Measurements from ENCODE around the gene WIZ. TPM values are rescaled to one million over a fixed set of nuclear protein-coding genes. Genes with fewer than 3 reads are reported as not detected.

The WIZ gene
- total RNA-seq, 4 donors from 2014 or later, result 24.4 to 94.6 (median 49.9) TPM

- no peaks in the 10 kb centered on the region for H3K9me3 ChIP-seq
- no peaks in the 10 kb centered on the region for H3K27me3 ChIP-seq
- peaks cover 0 to 58% (median 36%) of the 10 kb centered on the region in 3 donors for H3K4me1 ChIP-seq
- ATAC-seq, result no peak
- peaks cover 4 to 56% of the 10 kb centered on the region in 2 donors for H3K36me3 ChIP-seq
- 100% methylated on average over 3 of the region's 21 CpGs; no CpG with 5 or more reads in 1 of the 2 donors for WGBS, 2 donors (ENCODE audit: low coverage in 1 of 2)
- H3K4me3 ChIP-seq, result no peak overlapping the region
- peak overlapping the region in 3 of 4 donors; percentile 57 to 66 (median 61) for H3K27ac ChIP-seq
- TF ChIP-seq EP300 (IDR thresholded peaks at IDR 0.05), result no peak
- no peak for TF ChIP-seq POLR2A (IDR thresholded peaks at IDR 0.05)
- no peak for TF ChIP-seq POLR2AphosphoS5 (IDR thresholded peaks at IDR 0.05)
- no peak for TF ChIP-seq CTCF (IDR thresholded peaks at IDR 0.05)
These were observed 75.6 kb downstream of the WIZ start for GRCh38 chr19:15374105-15374651.

GRCh38 chr19:15373644-15374043 lies 76.1 kb downstream of the WIZ start:
- no peaks in the 10 kb centered on the region for H3K27me3 ChIP-seq
- no peaks in the 10 kb centered on the region for H3K9me3 ChIP-seq
- H3K4me3 ChIP-seq, result no peak overlapping the region
- 40% methylated on average over 1 of the region's 22 CpGs; no CpG with 5 or more reads in 1 of the 2 donors for WGBS, 2 donors (ENCODE audit: low coverage in 1 of 2)
- peak overlapping the region in 2 of 4 donors; percentile 6 to 66 for H3K27ac ChIP-seq
- H3K36me3 ChIP-seq, result peaks cover 4 to 61% of the 10 kb centered on the region in 2 donors
- ATAC-seq, result no peak
- TF ChIP-seq POLR2AphosphoS5 (IDR thresholded peaks at IDR 0.05), result no peak
- TF ChIP-seq POLR2A (IDR thresholded peaks at IDR 0.05), result no peak
- no peak for TF ChIP-seq EP300 (IDR thresholded peaks at IDR 0.05)
- TF ChIP-seq CTCF (IDR thresholded peaks at IDR 0.05), result no peak
- peaks cover 0 to 58% (median 36%) of the 10 kb centered on the region in 3 donors for H3K4me1 ChIP-seq

GRCh38 chr19:15372891-15373301 lies 76.9 kb downstream of the WIZ start:
- TF ChIP-seq POLR2A (IDR thresholded peaks at IDR 0.05) (no peak), EP300 (IDR thresholded peaks at IDR 0.05) (no peak), CTCF (IDR thresholded peaks at IDR 0.05) (no peak), POLR2AphosphoS5 (IDR thresholded peaks at IDR 0.05) (no peak)
- H3K9me3 ChIP-seq, result no peaks in the 10 kb centered on the region
- no peak for ATAC-seq
- H3K36me3 ChIP-seq, result peaks cover 4 to 69% of the 10 kb centered on the region in 2 donors
- 92% methylated on average over 8 of the region's 30 CpGs; no CpG with 5 or more reads in 1 of the 2 donors for WGBS, 2 donors (ENCODE audit: low coverage in 1 of 2)
- H3K27me3 ChIP-seq, result no peaks in the 10 kb centered on the region
- no peak overlapping the region for H3K27ac ChIP-seq
- H3K4me3 ChIP-seq, result no peak overlapping the region
- peaks cover 0 to 52% (median 34%) of the 10 kb centered on the region in 3 donors for H3K4me1 ChIP-seq

GRCh38 chr19:15372470-15372869 lies 77.3 kb downstream of the WIZ start:
- TF ChIP-seq POLR2AphosphoS5 (IDR thresholded peaks at IDR 0.05), result no peak
- no peak for TF ChIP-seq CTCF (IDR thresholded peaks at IDR 0.05)
- TF ChIP-seq POLR2A (IDR thresholded peaks at IDR 0.05), result no peak
- TF ChIP-seq EP300 (IDR thresholded peaks at IDR 0.05), result no peak
- WGBS, 2 donors (ENCODE audit: low coverage in 1 of 2), result 85 to 89% methylated on average over 8 to 11 of the region's 14 CpGs
- Histone ChIP-seq H3K4me1 (peaks cover 0 to 48% (median 30%) of the 10 kb centered on the region in 3 donors), H3K4me3 (no peak overlapping the region), H3K9me3 (no peaks in the 10 kb centered on the region), H3K27ac (no peak overlapping the region), H3K27me3 (no peaks in the 10 kb centered on the region), H3K36me3 (peaks cover 4 to 73% of the 10 kb centered on the region in 2 donors)
- no peak for ATAC-seq

GRCh38 chr19:15371786-15372380 lies 77.9 kb downstream of the WIZ start:
- 87 to 100% methylated on average over 2 to 11 of the region's 17 CpGs for WGBS, 2 donors (ENCODE audit: low coverage in 1 of 2)
- Histone ChIP-seq H3K4me3 (no peak overlapping the region), H3K9me3 (no peaks in the 10 kb centered on the region), H3K36me3 (peaks cover 4 to 79% of the 10 kb centered on the region in 2 donors), H3K27me3 (no peaks in the 10 kb centered on the region), H3K4me1 (peaks cover 0 to 42% (median 24%) of the 10 kb centered on the region in 3 donors), H3K27ac (no peak overlapping the region)
- no peak for TF ChIP-seq CTCF (IDR thresholded peaks at IDR 0.05)
- no peak for TF ChIP-seq EP300 (IDR thresholded peaks at IDR 0.05)
- TF ChIP-seq POLR2AphosphoS5 (IDR thresholded peaks at IDR 0.05), result no peak
- TF ChIP-seq POLR2A (IDR thresholded peaks at IDR 0.05), result no peak
- no peak for ATAC-seq

All from gastroesophageal sphincter (tissue), 4 donors.